Vagina (tissue), 2 donors: ENCODE data around the gene PCGF3.

ENCODE experiments used
- CTCF ChIP-seq, 3 experiments: fragments of 450-650 bp in 2 of 3; fragments of 200-600 bp in 1 of 3; sonication (generic) in 1 of 3; IDR thresholded peaks; one replicate each; pipeline ENCODE4 v1.5.1; 2017 to 2019; ENCODE audit warnings: antibody characterized with exemption in 3 of 3, mild to moderate bottlenecking in 2 of 3, moderate library complexity in 2 of 3
- POLR2A ChIP-seq, 2 donors: fragments of 450-650 bp; IDR thresholded peaks; one replicate each; pipeline ENCODE4 v1.6.1; 2017; ENCODE audit warnings: antibody characterized with exemption in 2 of 2, mild to moderate bottlenecking in 2 of 2, moderate library complexity in 2 of 2
- POLR2AphosphoS5 ChIP-seq, 2 donors: sonication (generic); formaldehyde crosslinking; IDR thresholded peaks; one replicate each; pipeline ENCODE4 v1.9.0; 2017; ENCODE audit warnings: antibody characterized with exemption in 2 of 2, mild to moderate bottlenecking in 2 of 2, low read depth in 1 of 2; ENCODE audit not compliant: insufficient read depth in 1 of 2

GRCh38 chr4:743463-744211 is 38.0 kb downstream of the PCGF3 start:
- no peak for TF ChIP-seq CTCF (IDR thresholded peaks at IDR 0.05)
- TF ChIP-seq POLR2AphosphoS5 (IDR thresholded peaks at IDR 0.05; ENCODE audit: insufficient read depth in 1 of 2, low read depth in 1 of 2), result no peak
- no peak for TF ChIP-seq POLR2A (IDR thresholded peaks at IDR 0.05)
